CD4-positive, alpha-beta T cell treated with Interleukin-15 for 4 hours (primary cell): Measurements from ENCODE around the gene SMYD4.
"Not testable (repeated sequence)": the region's sequence is repeated elsewhere in the genome, so short reads cannot be mapped to it uniquely, and the experiment has no call there.

Experiments
- DNase-seq: peaks from one replicate; pipeline ENCODE4 v3.0.0-alpha.2; 2020; ENCODE audit warnings: low spot score

The SMYD4 gene

DNA sequence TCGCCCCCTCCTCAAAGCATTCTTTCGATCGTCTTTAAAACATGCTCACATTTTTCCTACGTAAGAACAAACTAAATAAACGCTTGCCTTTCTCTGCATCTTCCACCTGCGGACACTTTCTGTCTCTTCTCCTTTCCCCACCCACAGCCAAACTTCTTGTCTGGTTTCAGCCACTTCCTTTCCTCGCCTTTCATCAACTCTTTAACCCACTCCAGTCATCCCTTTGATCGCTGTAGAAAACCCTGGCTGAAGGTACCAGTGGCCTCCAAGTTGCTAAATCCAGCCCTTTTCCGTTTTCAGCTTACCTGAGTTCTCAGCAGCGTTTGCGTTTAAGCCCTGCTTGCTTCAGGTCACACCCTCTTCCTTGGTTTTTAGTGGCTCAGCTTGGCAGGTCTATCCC is 586 bp upstream of the SMYD4 start:
- DNase-seq = peak; percentile 23

DNA sequence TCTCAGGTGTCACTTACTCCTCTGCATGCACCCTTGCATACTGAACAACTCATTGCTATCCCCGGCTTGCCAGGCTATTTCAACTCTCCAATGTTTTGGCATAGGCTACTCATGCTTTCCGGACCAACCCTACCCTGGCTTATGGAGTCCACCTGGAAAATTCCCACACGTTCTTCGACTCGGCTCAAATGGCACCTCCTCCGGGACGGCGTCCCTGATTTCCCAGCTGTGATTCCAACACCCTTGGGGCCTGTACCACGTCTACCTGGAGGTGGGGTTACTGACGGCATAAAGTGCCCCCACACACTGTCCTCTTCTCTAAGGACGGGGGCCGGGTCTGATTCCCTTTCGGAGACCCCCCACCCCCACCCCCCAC is 498 bp downstream of the SMYD4 start:
- DNase-seq = no peak

DNA sequence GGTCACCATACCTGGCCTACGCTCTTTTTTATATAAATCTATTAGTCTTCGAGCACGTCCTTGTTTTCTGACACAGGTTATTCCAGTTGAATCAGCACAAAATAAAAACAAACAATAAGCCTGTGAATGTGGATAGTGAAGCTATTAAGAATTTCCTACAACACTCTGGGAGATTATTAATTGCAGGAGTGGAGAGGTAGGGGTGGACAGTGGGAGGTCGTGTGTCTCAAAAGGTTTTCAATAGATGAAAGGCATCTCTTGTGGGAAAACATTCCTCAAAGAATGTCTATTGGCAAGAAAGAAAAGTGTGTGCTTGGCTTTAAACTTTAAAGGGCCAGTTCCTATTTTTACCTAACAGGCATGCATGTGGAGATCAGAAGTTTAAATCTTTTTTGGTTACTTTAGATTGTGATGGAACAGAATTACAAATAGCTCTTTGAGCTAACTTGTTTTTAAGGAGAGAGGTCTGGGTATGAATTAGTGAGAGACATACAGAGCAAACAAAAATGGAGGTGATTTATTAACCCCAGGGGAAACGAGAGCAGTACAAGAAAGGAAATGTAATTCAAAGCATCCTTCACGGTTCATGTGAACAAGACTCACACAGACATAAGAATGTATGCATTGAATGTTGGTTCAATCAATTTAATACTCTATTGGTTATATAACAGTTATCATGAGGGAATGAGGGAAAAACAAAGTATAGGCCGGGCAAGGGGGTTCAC is 9.0 kb downstream of the SMYD4 start:
- DNase-seq = no peak

- DNase-seq = no peak
Measured at GRCh38 chr17:1813088-1813487, 16.6 kb downstream of the SMYD4 start.

GRCh38 chr17:1810450-1811103 is 19.1 kb downstream of the SMYD4 start:
- no peak for DNase-seq

DNA sequence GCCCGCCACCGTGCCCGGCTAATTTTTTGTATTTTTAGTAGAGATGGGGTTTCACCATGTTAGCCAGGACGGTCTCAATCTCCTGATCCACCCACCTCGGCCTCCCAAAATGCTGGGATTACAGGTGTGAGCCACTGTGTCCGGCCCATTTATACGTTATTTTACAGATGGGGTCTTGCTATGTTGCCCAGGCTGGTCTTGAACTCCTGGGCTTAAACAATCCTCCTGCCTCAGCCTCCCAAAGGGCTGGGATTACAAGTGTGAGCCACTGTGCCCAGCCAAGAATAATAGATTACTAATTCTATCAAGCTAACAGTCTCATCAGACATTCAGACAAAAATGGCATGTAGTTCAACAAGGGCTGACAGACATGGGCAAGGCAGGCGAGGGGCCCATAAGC is 19.9 kb downstream of the SMYD4 start:
- not testable (repeated sequence) for DNase-seq

DNA sequence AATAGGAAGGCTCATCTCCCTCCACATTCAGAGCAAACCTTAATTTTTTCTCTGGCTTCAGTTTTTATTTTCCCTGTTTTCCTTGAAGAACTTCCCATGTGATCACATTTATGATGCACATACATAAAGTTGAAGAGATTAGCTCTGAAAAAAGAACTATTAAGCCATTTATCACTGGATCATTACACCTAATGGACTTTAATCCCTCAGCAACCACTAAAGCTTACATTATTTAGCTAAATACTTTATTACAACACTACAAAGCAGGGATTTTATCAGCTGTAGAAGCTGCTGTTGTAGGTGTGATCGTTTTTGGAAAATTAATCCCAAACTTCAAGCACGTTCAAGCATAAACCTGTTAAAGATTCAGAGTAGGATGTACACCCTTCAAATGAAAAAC is 21.1 kb downstream of the SMYD4 start:
- no peak for DNase-seq

GRCh38 chr17:1807890-1808289 is 21.8 kb downstream of the SMYD4 start:
- no peak for DNase-seq

GRCh38 chr17:1803280-1803679 is 26.4 kb downstream of the SMYD4 start:
- DNase-seq = no peak

GRCh38 chr17:1802429-1802828 is 27.3 kb downstream of the SMYD4 start:
- no peak for DNase-seq

GRCh38 chr17:1800712-1801111 is 29.0 kb downstream of the SMYD4 start:
- no peak for DNase-seq

- no peak for DNase-seq
Measured at GRCh38 chr17:1800240-1800639, 29.5 kb downstream of the SMYD4 start.

DNA sequence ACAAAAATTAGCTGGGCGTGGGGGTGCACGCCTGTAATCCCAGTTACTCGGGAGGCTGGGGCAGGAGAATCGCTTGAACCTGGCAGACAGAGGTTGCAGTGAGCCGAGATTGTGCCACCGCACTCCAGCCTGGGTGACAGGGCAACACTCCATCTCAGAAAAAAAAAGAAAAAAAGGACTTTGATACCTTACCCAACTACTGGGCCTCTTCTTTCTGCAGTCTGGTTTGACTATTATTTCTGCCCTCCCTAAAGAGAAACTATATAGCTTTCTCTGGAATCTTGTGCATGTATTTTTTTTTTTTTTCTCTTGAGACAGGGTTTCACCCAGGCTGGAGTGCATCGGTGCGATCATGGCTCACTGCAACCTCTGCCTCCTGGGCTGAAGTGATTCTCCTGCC is 31.9 kb downstream of the SMYD4 start:
- DNase-seq = not testable (repeated sequence)

DNA sequence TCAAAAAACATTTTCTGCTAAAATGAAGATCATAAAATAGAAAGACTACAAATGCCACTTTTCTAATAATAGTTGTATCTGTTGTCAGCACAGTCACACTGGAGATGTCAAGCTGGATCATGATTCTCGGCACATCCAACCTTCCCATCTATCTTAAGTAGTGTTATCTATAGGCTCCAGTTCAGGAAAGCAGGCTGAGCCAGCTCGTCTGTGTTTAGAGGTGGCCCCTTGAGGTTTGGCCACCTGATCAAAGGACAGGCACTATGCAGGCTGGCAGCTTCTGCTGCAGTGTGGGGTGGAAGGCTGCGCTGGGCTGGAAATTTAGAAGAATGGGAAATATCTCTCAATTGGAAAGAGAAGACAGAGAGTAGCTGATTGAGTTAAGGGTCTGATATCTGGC is 32.4 kb downstream of the SMYD4 start:
- DNase-seq = no peak

GRCh38 chr17:1796800-1797199 is 32.9 kb downstream of the SMYD4 start:
- DNase-seq = no peak

DNA sequence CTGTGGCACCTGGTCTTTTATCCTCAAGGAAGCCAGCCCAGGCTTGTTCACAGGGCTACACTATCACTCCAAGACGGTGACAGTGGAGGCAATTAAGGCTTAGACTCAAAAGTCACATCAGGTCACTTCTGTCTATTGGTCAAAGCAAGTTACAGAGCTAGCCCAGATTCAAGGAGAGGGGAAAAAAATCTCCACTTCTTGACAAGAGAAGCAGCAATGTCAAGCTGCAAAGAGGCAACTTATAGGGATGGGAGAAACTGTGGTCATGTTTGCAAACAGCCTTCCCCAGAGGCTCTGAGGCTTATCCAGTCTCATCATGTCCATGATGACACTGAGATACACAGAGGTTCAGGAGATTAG is 36.3 kb downstream of the SMYD4 start:
- DNase-seq = no peak

- no peak for DNase-seq
Measured at GRCh38 chr17:1792495-1793446, 36.9 kb downstream of the SMYD4 start.

DNA sequence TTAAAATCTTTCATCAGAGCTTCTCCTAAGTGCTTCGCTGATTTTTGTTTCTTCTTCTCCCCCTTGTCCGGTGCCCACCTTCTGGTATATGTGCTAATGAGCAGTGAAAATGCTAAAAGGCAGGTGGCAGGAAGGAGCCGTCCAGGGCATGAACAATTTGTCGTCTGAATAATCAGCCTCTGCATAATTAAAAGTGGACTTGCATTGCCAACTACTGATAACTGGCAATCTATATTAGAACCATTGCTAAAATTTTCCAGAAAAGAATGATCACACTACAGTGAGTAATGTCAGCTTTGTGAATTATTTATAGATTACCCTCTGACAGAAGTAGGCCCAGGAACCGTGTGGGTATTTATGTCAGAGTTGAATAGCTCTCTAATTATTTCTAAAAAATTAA is 39.8 kb downstream of the SMYD4 start:
- no peak for DNase-seq

DNA sequence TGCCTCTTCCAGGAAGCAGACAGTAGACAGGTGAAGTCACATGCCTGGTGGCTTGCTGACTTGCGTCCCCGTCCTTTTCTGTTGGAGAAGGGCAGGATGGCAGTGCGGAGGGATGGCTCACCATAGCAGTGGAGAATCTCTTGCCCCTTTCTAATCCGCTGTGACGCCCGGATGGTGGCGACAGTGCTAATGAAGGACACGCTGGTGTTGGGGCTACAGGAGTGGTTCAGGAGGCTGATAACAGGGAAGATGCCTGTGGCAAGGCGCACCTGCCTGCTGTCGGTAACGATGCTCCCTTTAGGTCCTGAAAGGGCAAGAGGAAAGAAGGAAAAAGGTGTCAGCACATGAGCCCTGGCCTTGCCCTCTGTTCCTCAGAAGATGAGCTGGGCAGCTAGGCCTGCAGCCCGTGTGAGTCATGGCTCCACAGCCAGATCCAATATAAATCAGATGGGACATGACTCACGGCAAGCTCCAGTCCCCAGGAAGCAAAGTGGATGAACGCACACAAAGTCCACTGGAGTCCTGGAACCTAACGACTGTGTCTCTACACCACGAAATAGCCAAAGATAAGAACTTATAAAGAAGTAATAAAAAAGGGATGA is 42.3 kb downstream of the SMYD4 start:
- no peak for DNase-seq

GRCh38 chr17:1786708-1787107 is 43.0 kb downstream of the SMYD4 start:
- DNase-seq = no peak

GRCh38 chr17:1785930-1786329 is 43.8 kb downstream of the SMYD4 start:
- no peak for DNase-seq

DNA sequence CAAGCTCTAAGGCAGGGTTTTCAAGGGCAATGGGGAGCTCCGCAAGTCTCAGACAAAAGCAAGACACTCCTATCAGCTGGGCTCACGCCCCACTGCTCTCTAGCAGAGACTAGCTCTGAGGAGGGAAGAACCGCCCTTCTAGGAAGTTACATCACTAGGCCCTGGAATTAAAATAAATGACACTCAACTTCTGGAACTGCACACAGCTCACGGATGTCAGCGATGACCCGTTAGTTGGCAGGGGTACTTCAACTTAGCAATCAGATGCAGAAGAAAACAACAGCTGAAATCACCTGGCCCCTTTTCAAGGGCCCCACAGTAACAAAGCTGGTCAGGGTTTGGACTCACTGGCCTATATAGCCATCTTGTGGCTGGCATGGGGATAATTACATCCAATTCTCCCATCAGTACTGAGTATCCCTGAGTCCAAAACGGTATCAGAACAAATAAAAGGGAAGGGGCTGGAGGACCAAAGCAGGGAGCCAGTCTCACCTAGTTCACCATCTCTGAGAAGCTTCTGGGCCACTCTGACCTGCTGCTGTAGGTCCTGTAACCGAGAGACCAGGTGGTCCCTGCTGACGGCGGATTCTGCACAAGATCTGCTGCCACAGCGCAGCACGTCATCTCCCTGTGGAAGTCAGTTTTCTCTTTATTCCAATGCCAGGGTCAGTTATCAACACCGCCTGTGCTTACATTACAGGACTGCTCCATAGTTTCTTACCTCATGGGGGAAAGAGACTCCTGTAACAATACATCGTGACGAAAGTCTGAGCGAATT is 45.7 kb downstream of the SMYD4 start:
- DNase-seq = peak; percentile 13
